B cell (primary cell): Measurements from ENCODE around the gene BIRC2. TPM values are rescaled to one million over a fixed set of nuclear protein-coding genes. Genes with fewer than 3 reads are reported as not detected.

Experiments
- ATAC-seq: fragments of 200-7000 bp; cut with Tn5 transposase; one replicate; pipeline ENCODE4 v1.10.0; 2021; ENCODE audit warnings: low read depth, mild to moderate bottlenecking, moderate number of reproducible peaks, moderate library complexity
- CTCF ChIA-PET: fragments of 350-600 bp; sonication (Branson Sonifier 250); formaldehyde crosslinking; loops from one replicate; lab custom pipeline; 2021; ENCODE audit warnings: antibody characterized with exemption, inconsistent platforms; lab: Charles Lee
- POLR2A ChIA-PET: fragments of 350-600 bp; sonication (Branson Sonifier 250); formaldehyde crosslinking; loops from one replicate; lab custom pipeline; 2021; ENCODE audit warnings: antibody characterized with exemption; lab: Charles Lee
- DNase-seq: peaks from one replicate; pipeline ENCODE4 v3.0.0; 2013
- H2AFZ ChIP-seq: 2 replicates; pipeline ENCODE4 v1.6.1; 2012; ENCODE audit warnings: mild to moderate bottlenecking, low read depth, low read length; ENCODE audit not compliant: insufficient read depth, poor library complexity, severe bottlenecking
- H3K27ac ChIP-seq, 2 donors: 1 replicate in 1 of 2; 2 replicates in 1 of 2; pipeline ENCODE4 v1.5.1; 2012 to 2013; ENCODE audit warnings: low read length in 2 of 2, mild to moderate bottlenecking in 2 of 2, moderate library complexity in 1 of 2
- H3K27me3 ChIP-seq, 4 experiments: fragments of 200-600 bp in 1 of 4; sonication (generic) in 1 of 4; replicated peaks in 1 of 4; 1 replicate in 2 of 4; 2 replicates in 2 of 4; pipeline versions ENCODE4 v1.6.1 to v1.7.0; 2013 to 2016; ENCODE audit warnings: low read length in 3 of 4, mild to moderate bottlenecking in 2 of 4, mixed read lengths in 1 of 4, moderate library complexity in 1 of 4; ENCODE audit not compliant: insufficient read depth in 4 of 4, control insufficient read depth in 3 of 4; ENCODE audit errors: control extremely low read depth in 1 of 4
- H3K36me3 ChIP-seq, 2 experiments: replicated peaks in 1 of 2; 1 replicate in 1 of 2; 2 replicates in 1 of 2; pipeline versions ENCODE4 v1.6.1 to v1.7.1; 2013; ENCODE audit warnings: low read length in 1 of 2; ENCODE audit not compliant: insufficient read depth in 2 of 2, control insufficient read depth in 1 of 2; ENCODE audit errors: control extremely low read depth in 1 of 2, extremely low read depth in 1 of 2
- H3K4me1 ChIP-seq, 2 donors: fragments of 200-600 bp in 1 of 2; sonication (generic) in 1 of 2; 1 replicate in 1 of 2; 2 replicates in 1 of 2; pipeline versions ENCODE4 v1.5.1 to v1.6.1; 2013 to 2017; ENCODE audit warnings: low read length in 2 of 2; ENCODE audit not compliant: control insufficient read depth in 2 of 2, insufficient read depth in 2 of 2
- H3K4me2 ChIP-seq: replicated peaks from 2 replicates; pipeline ENCODE3; 2012; ENCODE audit warnings: mild to moderate bottlenecking, low read depth, low read length; ENCODE audit not compliant: poor library complexity, severe bottlenecking
- H3K4me3 ChIP-seq, 5 experiments: fragments of 200-600 bp in 1 of 5; sonication (generic) in 1 of 5; 1 replicate in 3 of 5; 2 replicates in 2 of 5; pipeline versions ENCODE4 v1.5.1 to v1.7.0; 2011 to 2016; ENCODE audit warnings: low read length in 4 of 5, mild to moderate bottlenecking in 4 of 5, low read depth in 2 of 5, control low read depth in 1 of 5, moderate library complexity in 1 of 5; ENCODE audit not compliant: insufficient read depth in 1 of 5; ENCODE audit errors: control extremely low read depth in 1 of 5, extremely low read depth in 1 of 5
- H3K79me2 ChIP-seq: fragments of 200-600 bp; sonication (generic); one replicate; pipeline ENCODE4 v1.6.0; 2016; ENCODE audit warnings: low read length; ENCODE audit not compliant: control insufficient read depth, insufficient read depth
- H3K9ac ChIP-seq: fragments of 200-600 bp; sonication (generic); 2 replicates; pipeline ENCODE4 v1.6.1; 2017; ENCODE audit warnings: mild to moderate bottlenecking, low read length, moderate library complexity
- H3K9me3 ChIP-seq, 3 donors: one replicate each; pipeline versions ENCODE4 v1.6.1 to v1.7.1; 2013; ENCODE audit warnings: low read length in 2 of 3; ENCODE audit not compliant: control insufficient read depth in 2 of 3, insufficient read depth in 1 of 3; ENCODE audit errors: control extremely low read depth in 1 of 3
- H4K20me1 ChIP-seq: 2 replicates; pipeline ENCODE4 v1.6.0; 2012; ENCODE audit warnings: mild to moderate bottlenecking, low read length; ENCODE audit not compliant: insufficient read depth, control insufficient read depth, poor library complexity, severe bottlenecking
- H3K27ac Mint-ChIP-seq: one replicate; pipeline ENCODE4 v1.8.0; 2021; ENCODE audit warnings: mixed read lengths
- H3K27me3 Mint-ChIP-seq: one replicate; pipeline ENCODE4 v1.8.0; 2021; ENCODE audit warnings: mixed read lengths
- H3K4me1 Mint-ChIP-seq: one replicate; pipeline ENCODE4 v1.8.0; 2021; ENCODE audit warnings: mixed read lengths
- H3K4me3 Mint-ChIP-seq: one replicate; pipeline ENCODE4 v1.8.0; 2021; ENCODE audit warnings: mixed read lengths
- H3K9me3 Mint-ChIP-seq: one replicate; pipeline ENCODE4 v1.8.0; 2022; ENCODE audit warnings: mixed read lengths; ENCODE audit not compliant: insufficient read depth
- CTCF ChIP-seq: fragments of 200-600 bp; IDR thresholded peaks from one replicate; pipeline ENCODE4 v1.8.0; 2022; ENCODE audit warnings: antibody characterized with exemption, mild to moderate bottlenecking
- EZH2 ChIP-seq: IDR thresholded peaks from 2 replicates; pipeline ENCODE4 v1.6.1; 2012; ENCODE audit warnings: borderline replicate concordance, low read depth, mild to moderate bottlenecking, moderate library complexity, low read length; ENCODE audit not compliant: insufficient read depth, poor library complexity, severe bottlenecking
- WGBS: methylation state at CpG from one replicate; pipeline ENCODE4 v1.1.5; 2013; ENCODE audit warnings: missing lambda C conversion rate; ENCODE audit not compliant: insufficient coverage; 5-methylcytosine and 5-hydroxymethylcytosine counted together
- intact Hi-C: fragments of 100-400 bp; cut with micrococcal nuclease; formaldehyde crosslinking; loops from one replicate; pipeline ENCODE4 v1.10.0; 2022
- polyA plus RNA-seq: library from polyadenylated mRNA; depleted of rRNA; stranded (reverse); fragments of >200 nt; gene quantifications from 2 replicates; pipeline ENCODE4 v1.2.3, GENCODE V29; 2012
- total RNA-seq, 2 donors: library from RNA; stranded (reverse); fragments of 120-200 nt in 1 of 2; gene quantifications; 1 replicate in 1 of 2; 2 replicates in 1 of 2; pipeline versions ENCODE4 v1.2.3 to v1.2.4, GENCODE V29; 2013 to 2022

The BIRC2 gene
- total and polyA plus RNA-seq, 2 donors (not counting 1 experiment from before 2014, with no cell fraction given) = 20.1 to 51.0 TPM

- Histone ChIP-seq H3K4me2 (no peak overlapping the region), H3K27ac (peak overlapping the region in 1 of 2 donors; percentile 22), H3K4me1 (peaks cover 8 to 11% of the 10 kb centered on the region in 2 donors), H3K79me2 (peaks cover 83% of the 10 kb centered on the region), H3K9me3 (peaks cover 0 to 6% (median 4%) of the 10 kb centered on the region in 3 donors), H4K20me1 (peaks cover 28% of the 10 kb centered on the region), H3K4me3 (no peak overlapping the region), H2AFZ (no peak overlapping the region), H3K27me3 (no peaks in the 10 kb centered on the region), H3K36me3 (peaks cover under 1 to 3% of the 10 kb centered on the region in 2 experiments), H3K9ac (no peak overlapping the region)
- Mint-ChIP-seq H3K9me3 (peaks cover 4% of the 10 kb centered on the region), H3K27ac (no peak overlapping the region), H3K4me3 (no peak overlapping the region), H3K4me1 (peaks cover 64% of the 10 kb centered on the region), H3K27me3 (no peaks in the 10 kb centered on the region)
- TF ChIP-seq CTCF (no peak), EZH2 (no peak)
- ATAC-seq = no peak
- WGBS = 95% methylated on average over 2 of the region's 2 CpGs
- CTCF ChIA-PET = interaction anchor here (1.3 to 1.8 kb wide), 3 partner anchors 18 to 79 kb away, joined by 3 to 6 read pairs (median 3); no protein-coding TSS in a partner anchor
- no peak for DNase-seq
- intact Hi-C loops = no loop called here
- POLR2A ChIA-PET = no interaction called here
Measured at GRCh38 chr11:102420547-102420946, 73.5 kb downstream of the BIRC2 start.

GRCh38 chr11:102421261-102421660, 74.2 kb downstream of the BIRC2 start:
- H3K27me3 ChIP-seq = no peaks in the 10 kb centered on the region
- peaks cover 3 to 4% of the 10 kb centered on the region in 2 experiments for H3K36me3 ChIP-seq
- no peak overlapping the region for H3K4me3 ChIP-seq
- Mint-ChIP-seq H3K9me3 (peaks cover 3% of the 10 kb centered on the region), H3K4me3 (no peak overlapping the region), H3K4me1 (peaks cover 64% of the 10 kb centered on the region), H3K27me3 (no peaks in the 10 kb centered on the region), H3K27ac (no peak overlapping the region)
- H3K4me2 ChIP-seq = no peak overlapping the region
- H4K20me1 ChIP-seq = peaks cover 28% of the 10 kb centered on the region
- H3K9ac ChIP-seq = no peak overlapping the region
- WGBS = no CpG with 5 or more reads among the region's 3 CpGs
- peaks cover 7 to 10% of the 10 kb centered on the region in 2 donors for H3K4me1 ChIP-seq
- H3K9me3 ChIP-seq = peaks cover 0 to 3% (median 0%) of the 10 kb centered on the region in 3 donors
- no peak for ATAC-seq
- no peak for TF ChIP-seq CTCF
- TF ChIP-seq EZH2 = no peak
- peaks cover 84% of the 10 kb centered on the region for H3K79me2 ChIP-seq
- no peak overlapping the region for H3K27ac ChIP-seq
- ChIA-PET POLR2A (no interaction called here), CTCF (interaction anchor here (1.3 to 1.8 kb wide), 2 partner anchors 75 to 79 kb away, joined by 3 to 6 read pairs; no protein-coding TSS in a partner anchor)
- intact Hi-C loops = no loop called here
- DNase-seq = no peak
- no peak overlapping the region for H2AFZ ChIP-seq
